ENCODE measurements around the gene FCHO1. TPM values are rescaled to one million over a fixed set of nuclear protein-coding genes. Genes with fewer than 3 reads are reported as not detected.

FCHO1 gene
- total and polyA plus RNA-seq, 10 of the 15 experiments (the other 5 are each of a cell fraction or from before 2014, with no cell fraction given): 0.14 to 45.8 (median 15.8) TPM

- 0% methylated on average over 1 of the region's 1 CpG for WGBS (ENCODE audit: insufficient coverage, insufficient replicate concordance, low lambda C conversion rate, missing lambda C conversion rate)
- in situ Hi-C loops (cut with MboI): no loop called here
- ATAC-seq: no peak
- Histone ChIP-seq H3K36me3 (ENCODE audit: control insufficient read depth in 2 of 2, insufficient read depth in 2 of 2, low read length in 1 of 2) (peaks cover 0 to 5% of the 10 kb centered on the region in 2 experiments; a peak in 3 of 4 replicates), H3K4me3 (peak overlapping the region; percentile 45; the same call in 1 of the 2 replicates), H3K4me2 (ENCODE audit: control insufficient read depth, insufficient read depth) (peak overlapping the region; percentile 82), H2AFZ (ENCODE audit: control insufficient read depth, low read depth, low read length) (no peak overlapping the region), H3K4me1 (ENCODE audit: control insufficient read depth, insufficient read depth, low read length) (peaks cover 57% of the 10 kb centered on the region), H4K20me1 (ENCODE audit: control insufficient read depth, insufficient read depth) (no peaks in the 10 kb centered on the region), H3K27ac (ENCODE audit: control insufficient read depth, insufficient read depth) (peak overlapping the region; percentile 66), H3K27me3 (replicated peaks in 1 of 2; ENCODE audit: control insufficient read depth in 2 of 2, insufficient read depth in 2 of 2, low read length in 1 of 2) (no peaks in the 10 kb centered on the region), H3K9ac (ENCODE audit: control insufficient read depth, insufficient read depth, low read length) (peak overlapping the region; percentile 25; the same call in 1 of the 2 replicates), H3K9me3 (replicated peaks; ENCODE audit: control insufficient read depth, insufficient read depth, low read length) (no peaks in the 10 kb centered on the region; the same call in 2 of the 3 replicates), H3K79me2 (ENCODE audit: control insufficient read depth, insufficient read depth, low read length) (peaks cover 20% of the 10 kb centered on the region)
- no peak for DNase-seq (ENCODE audit: low read depth, low spot score)
- no TSS peak for BruUV-seq (replicated peaks)
- ChIA-PET CTCF (interaction anchor here (0.6 to 6.8 kb wide), 24 partner anchors 11 to 244 kb away, joined by 3 to 85 read pairs (median 9); partner anchors contain the start of genes CCDC124, JAK3, MAP1S and PGLS), RAD21 (ENCODE audit: unreplicated experiment) (interaction anchor here (0.8 to 6.7 kb wide), 22 partner anchors 8 to 369 kb away, joined by 3 to 96 read pairs (median 4); partner anchors contain the start of genes CCDC124, JAK3 and MAP1S), SMC1A (ENCODE audit: uncharacterized antibody, unreplicated experiment) (interaction anchor here (0.6 to 8.8 kb wide), 13 partner anchors 11 to 245 kb away, joined by 3 to 93 read pairs (median 6); partner anchors contain the start of genes CCDC124, JAK3, MAP1S and RPL18A), POLR2A (interaction anchor here (0.5 to 3.0 kb wide), 9 partner anchors 14 to 287 kb away, joined by 6 to 23 read pairs (median 10); partner anchors contain the start of gene MAP1S)
- intact Hi-C loops (cut with micrococcal nuclease; ENCODE audit: unreplicated experiment): loop anchor here (2.0 kb wide), 1 partner anchor 21 kb away; no protein-coding TSS in a partner anchor
- no peak for FAIRE-seq
- TF ChIP-seq SIN3A (IDR thresholded peaks at IDR 0.05; ENCODE audit: low read depth, low read length) (no peak), SMAD5 (IDR thresholded peaks at IDR 0.05; ENCODE audit: low read depth) (no peak), POLR2AphosphoS5 (IDR thresholded peaks at IDR 0.05; ENCODE audit: low read length) (no peak), SRF (IDR thresholded peaks at IDR 0.05; ENCODE audit: low read depth in 2 of 2, low read length in 2 of 2) (no peak), PRDM15 (CRISPR knock-in tag; IDR thresholded peaks at IDR 0.05) (no peak), MEF2A (IDR thresholded peaks at IDR 0.05; ENCODE audit: insufficient read depth, low read depth, low read length) (no peak), CREM (IDR thresholded peaks at IDR 0.05; ENCODE audit: low read depth) (no peak), RBBP5 (conservative IDR thresholded peaks at IDR 0.05) (no peak), MTA3 (IDR thresholded peaks at IDR 0.05; ENCODE audit: borderline replicate concordance, low read length) (no peak), SMAD1 (IDR thresholded peaks at IDR 0.05; ENCODE audit: low read depth, partially characterized antibody) (no peak), NR2C1 (IDR thresholded peaks at IDR 0.05) (no peak), BACH1 (IDR thresholded peaks at IDR 0.05; ENCODE audit: borderline replicate concordance) (no peak), JUND (IDR thresholded peaks at IDR 0.05; ENCODE audit: low read depth, low read length) (no peak), FOXM1 (IDR thresholded peaks at IDR 0.05; ENCODE audit: low read depth, low read length) (no peak), RB1 (IDR thresholded peaks at IDR 0.05; ENCODE audit: borderline replicate concordance) (no peak), MXI1 (IDR thresholded peaks at IDR 0.05; ENCODE audit: low read depth, low read length) (no peak), PKNOX1 (IDR thresholded peaks at IDR 0.05) (no peak)
These were observed 4.2 kb downstream of the FCHO1 start for GRCh38 chr19:17755443-17755890.

All from GM12878 (cell line).